SK-N-SH (cell line): Measurements from ENCODE around the gene SH3PXD2A.

Experiments
- CHD2 ChIP-seq: fragments of 150-350 bp; IDR thresholded peaks from 2 replicates; pipeline ENCODE4 v1.6.1; 2018; ENCODE audit warnings: low read length; ENCODE audit not compliant: partially characterized antibody
- YY1 ChIP-seq: IDR thresholded peaks from 2 replicates; pipeline ENCODE4 v1.4.0; 2012; ENCODE audit warnings: low read depth, mild to moderate bottlenecking
- TF ChIP-seq, protein P1 (sequence below): fragments of 200-600 bp; sonication (generic); IDR thresholded peaks from 2 replicates; pipeline ENCODE4 v1.6.1; 2017; ENCODE audit warnings: antibody characterized with exemption, mild to moderate bottlenecking, moderate library complexity
- TF ChIP-seq, protein P2 (sequence below): IDR thresholded peaks from 2 replicates; pipeline ENCODE4 v1.4.0; 2012; ENCODE audit warnings: low read depth

GRCh38 chr10:103580011-103580410 is 275.4 kb downstream of the SH3PXD2A start:
- TF ChIP-seq CHD2 (no peak), YY1 (no peak)
- TF ChIP-seq, protein P1, sequence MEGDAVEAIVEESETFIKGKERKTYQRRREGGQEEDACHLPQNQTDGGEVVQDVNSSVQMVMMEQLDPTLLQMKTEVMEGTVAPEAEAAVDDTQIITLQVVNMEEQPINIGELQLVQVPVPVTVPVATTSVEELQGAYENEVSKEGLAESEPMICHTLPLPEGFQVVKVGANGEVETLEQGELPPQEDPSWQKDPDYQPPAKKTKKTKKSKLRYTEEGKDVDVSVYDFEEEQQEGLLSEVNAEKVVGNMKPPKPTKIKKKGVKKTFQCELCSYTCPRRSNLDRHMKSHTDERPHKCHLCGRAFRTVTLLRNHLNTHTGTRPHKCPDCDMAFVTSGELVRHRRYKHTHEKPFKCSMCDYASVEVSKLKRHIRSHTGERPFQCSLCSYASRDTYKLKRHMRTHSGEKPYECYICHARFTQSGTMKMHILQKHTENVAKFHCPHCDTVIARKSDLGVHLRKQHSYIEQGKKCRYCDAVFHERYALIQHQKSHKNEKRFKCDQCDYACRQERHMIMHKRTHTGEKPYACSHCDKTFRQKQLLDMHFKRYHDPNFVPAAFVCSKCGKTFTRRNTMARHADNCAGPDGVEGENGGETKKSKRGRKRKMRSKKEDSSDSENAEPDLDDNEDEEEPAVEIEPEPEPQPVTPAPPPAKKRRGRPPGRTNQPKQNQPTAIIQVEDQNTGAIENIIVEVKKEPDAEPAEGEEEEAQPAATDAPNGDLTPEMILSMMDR = no peak
- TF ChIP-seq, protein P2, sequence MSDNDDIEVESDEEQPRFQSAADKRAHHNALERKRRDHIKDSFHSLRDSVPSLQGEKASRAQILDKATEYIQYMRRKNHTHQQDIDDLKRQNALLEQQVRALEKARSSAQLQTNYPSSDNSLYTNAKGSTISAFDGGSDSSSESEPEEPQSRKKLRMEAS = no peak
